ENCODE measurements around the gene INSYN1.
"Not testable (repeated sequence)": the region's sequence is repeated elsewhere in the genome, so short reads cannot be mapped to it uniquely, and the experiment has no call there.

Gene INSYN1

GRCh38 chr15:73709686-73710085, 43.5 kb downstream of the INSYN1 start:
- no peak for DNase-seq

GRCh38 chr15:73709241-73709640, 43.9 kb downstream of the INSYN1 start:
- DNase-seq = no peak

- DNase-seq = no peak
Measured at GRCh38 chr15:73708691-73709090, 44.5 kb downstream of the INSYN1 start.

GRCh38 chr15:73704869-73705645, 48.1 kb downstream of the INSYN1 start:
- DNase-seq = peak; percentile 33

- not testable (repeated sequence) for DNase-seq
Measured at GRCh38 chr15:73704142-73704868, 48.8 kb downstream of the INSYN1 start.

GRCh38 chr15:73703601-73704000, 49.5 kb downstream of the INSYN1 start:
- not testable (repeated sequence) for DNase-seq

- DNase-seq = not testable (repeated sequence)
Measured at GRCh38 chr15:73702311-73703239, 50.6 kb downstream of the INSYN1 start.

GRCh38 chr15:73700041-73700842, 52.9 kb downstream of the INSYN1 start:
- peak; percentile 70 for DNase-seq

- no peak for DNase-seq
Measured at GRCh38 chr15:73699249-73700040, 53.7 kb downstream of the INSYN1 start.

- peak; percentile 61 for DNase-seq
Measured at GRCh38 chr15:73697033-73697467, 56.1 kb downstream of the INSYN1 start.

GRCh38 chr15:73696641-73697001, 56.5 kb downstream of the INSYN1 start:
- no peak for DNase-seq

- no peak for DNase-seq
Measured at GRCh38 chr15:73695773-73696640, 57.1 kb downstream of the INSYN1 start.

- no peak for DNase-seq
Measured at GRCh38 chr15:73694419-73694818, 58.7 kb downstream of the INSYN1 start.

- DNase-seq = no peak
Measured at GRCh38 chr15:73691396-73691795, 61.8 kb downstream of the INSYN1 start.

GRCh38 chr15:73688455-73688854, 64.7 kb downstream of the INSYN1 start:
- no peak for DNase-seq

GRCh38 chr15:73687351-73687750, 65.8 kb downstream of the INSYN1 start:
- no peak for DNase-seq

- DNase-seq = no peak
Measured at GRCh38 chr15:73686781-73687256, 66.3 kb downstream of the INSYN1 start.

GRCh38 chr15:73685981-73686380, 67.2 kb downstream of the INSYN1 start:
- DNase-seq = no peak
